Keratinocyte (primary cell): ENCODE measurements around the gene HDGFL1. TPM values are rescaled to one million over a fixed set of nuclear protein-coding genes. Genes with fewer than 3 reads are reported as not detected.

ENCODE experiments used
- DNase-seq: peaks from one replicate; pipeline ENCODE4 v3.0.0-alpha.2; 2011; ENCODE audit warnings: low read depth, missing footprints, low spot score
- FAIRE-seq: peaks from 2 replicates; lab custom pipeline; 2011; peaks lifted over from hg19 to GRCh38; lab: Jason Lieb, UNC
- H2AFZ ChIP-seq: 2 replicates; pipeline ENCODE4 v1.6.0; 2012; ENCODE audit warnings: low read length, control low read depth, inconsistent platforms; ENCODE audit not compliant: control insufficient read depth
- H3K27ac ChIP-seq: 2 replicates; pipeline ENCODE4 v1.5.1; 2011; ENCODE audit warnings: low read length; ENCODE audit not compliant: control insufficient read depth, insufficient read depth
- H3K27me3 ChIP-seq: 3 replicates; pipeline ENCODE4 v1.6.0; 2011; ENCODE audit warnings: low read length; ENCODE audit not compliant: control insufficient read depth, insufficient read depth; ENCODE audit errors: extremely low read depth
- H3K36me3 ChIP-seq, 2 experiments: 2 replicates in 1 of 2; 3 replicates in 1 of 2; pipeline ENCODE4 v1.5.1; 2011; ENCODE audit warnings: low read length in 2 of 2, mild to moderate bottlenecking in 1 of 2; ENCODE audit not compliant: control insufficient read depth in 2 of 2, insufficient read depth in 2 of 2; ENCODE audit errors: extremely low read depth in 1 of 2
- H3K4me1 ChIP-seq: 3 replicates; pipeline ENCODE4 v1.5.1; 2011; ENCODE audit warnings: low read length; ENCODE audit not compliant: control insufficient read depth, insufficient read depth; ENCODE audit errors: extremely low read depth
- H3K4me2 ChIP-seq: 3 replicates; pipeline ENCODE4 v1.6.0; 2011; ENCODE audit warnings: low read depth, low read length; ENCODE audit not compliant: control insufficient read depth, insufficient read depth; ENCODE audit errors: extremely low read depth
- H3K4me3 ChIP-seq, 3 experiments: fragments of 200-600 bp in 1 of 3; sonication (generic) in 1 of 3; 2 replicates in 2 of 3; 3 replicates in 1 of 3; pipeline ENCODE4 v1.5.1; 2011 to 2016; ENCODE audit warnings: low read length in 3 of 3, mild to moderate bottlenecking in 3 of 3, control low read depth in 2 of 3, inconsistent platforms in 1 of 3, low read depth in 1 of 3, mixed read lengths in 1 of 3, mixed run types in 1 of 3, moderate library complexity in 1 of 3; ENCODE audit not compliant: control insufficient read depth in 2 of 3, insufficient read depth in 2 of 3; ENCODE audit errors: extremely low read depth in 1 of 3
- H3K79me2 ChIP-seq: 2 replicates; pipeline ENCODE4 v1.6.0; 2012; ENCODE audit warnings: low read length; ENCODE audit not compliant: control insufficient read depth, insufficient read depth
- H3K9ac ChIP-seq: 3 replicates; pipeline ENCODE4 v1.6.0; 2011; ENCODE audit warnings: low read length; ENCODE audit not compliant: control insufficient read depth, insufficient read depth; ENCODE audit errors: extremely low read depth
- H3K9me1 ChIP-seq: 3 replicates; pipeline ENCODE4 v1.6.0; 2011; ENCODE audit warnings: low read length; ENCODE audit not compliant: control insufficient read depth, insufficient read depth; ENCODE audit errors: extremely low read depth
- H3K9me3 ChIP-seq: 2 replicates; pipeline ENCODE4 v1.5.1; 2012; ENCODE audit warnings: low read depth, low read length; ENCODE audit not compliant: control insufficient read depth
- H4K20me1 ChIP-seq: 3 replicates; pipeline ENCODE4 v1.6.0; 2011; ENCODE audit warnings: low read length; ENCODE audit not compliant: control insufficient read depth, insufficient read depth; ENCODE audit errors: extremely low read depth
- EZH2 ChIP-seq: IDR thresholded peaks from one replicate; pipeline ENCODE4 v1.6.1; 2012; ENCODE audit warnings: inconsistent platforms, mild to moderate bottlenecking, low read length, moderate library complexity
- dilution Hi-C: fragments of 300-500 bp; cut with MboI; formaldehyde crosslinking; loops from one replicate; pipeline ENCODE4 v1.7.0; 2020; ENCODE audit warnings: low sequenced_read_pairs; ENCODE audit not compliant: extremely low pct_ligation_motif_present
- polyA plus RNA-seq, 5 experiments: library from polyadenylated mRNA; depleted of rRNA in 3 of 5; stranded (reverse) in 3 of 5; stranded (forward) in 1 of 5; unstranded in 1 of 5; fragments of >200 nt; gene quantifications; 1 replicate in 1 of 5; 2 replicates in 3 of 5; 3 replicates in 1 of 5; pipeline versions ENCODE4 v1.2.1 to v1.2.3, GENCODE V29; 2011 to 2012; ENCODE audit warnings: missing spikeins in 2 of 5, low read depth in 1 of 5, low replicate concordance in 1 of 5
- TF ChIP-seq, protein P1 (sequence below), 3 experiments: IDR thresholded peaks in 1 of 3; conservative IDR thresholded peaks in 1 of 3; optimal IDR thresholded peaks in 1 of 3; 2 replicates in 2 of 3; 3 replicates in 1 of 3; pipeline versions ENCODE3 to v1.5.1; 2011; ENCODE audit warnings: low read length in 3 of 3, mild to moderate bottlenecking in 3 of 3, moderate library complexity in 2 of 3, control low read depth in 1 of 3, inconsistent platforms in 1 of 3; ENCODE audit not compliant: insufficient read depth in 2 of 3; ENCODE audit errors: extremely low read depth in 1 of 3

Gene HDGFL1
- polyA plus RNA-seq, 1 donor (not counting 4 experiments of a cell fraction or from before 2014, with no cell fraction given): not detected

DNA sequence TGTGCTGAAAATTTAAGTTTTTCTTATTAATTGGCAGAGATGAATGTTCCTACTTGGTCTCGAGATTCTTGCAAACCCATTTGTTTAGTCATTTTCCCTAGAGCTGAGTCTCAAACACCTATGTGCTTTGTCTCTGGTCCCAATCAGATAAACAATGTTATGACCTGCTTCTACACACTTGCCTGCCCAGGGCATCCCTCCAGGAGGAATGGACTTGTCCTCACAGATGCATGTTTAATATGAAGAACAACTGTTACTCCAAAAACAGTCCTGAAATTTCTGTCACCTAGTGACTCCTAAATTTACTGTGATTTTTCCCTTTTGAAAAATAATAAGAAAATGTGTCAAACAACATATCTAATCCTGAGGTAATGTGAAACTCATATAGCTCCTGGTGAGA is 43.7 kb downstream of the HDGFL1 start:
- FAIRE-seq (no peak), DNase-seq (no peak)
- Histone ChIP-seq H3K79me2 (no peaks in the 10 kb centered on the region), H3K27me3 (no peaks in the 10 kb centered on the region), H3K9ac (no peak overlapping the region), H3K27ac (no peak overlapping the region), H3K9me3 (no peaks in the 10 kb centered on the region), H3K4me3 (no peak overlapping the region), H3K36me3 (no peaks in the 10 kb centered on the region), H4K20me1 (no peaks in the 10 kb centered on the region), H3K9me1 (no peaks in the 10 kb centered on the region), H2AFZ (no peak overlapping the region), H3K4me1 (no peaks in the 10 kb centered on the region), H3K4me2 (no peak overlapping the region)
- dilution Hi-C loops: no loop called here
- TF ChIP-seq EZH2: no peak
- TF ChIP-seq, protein P1, sequence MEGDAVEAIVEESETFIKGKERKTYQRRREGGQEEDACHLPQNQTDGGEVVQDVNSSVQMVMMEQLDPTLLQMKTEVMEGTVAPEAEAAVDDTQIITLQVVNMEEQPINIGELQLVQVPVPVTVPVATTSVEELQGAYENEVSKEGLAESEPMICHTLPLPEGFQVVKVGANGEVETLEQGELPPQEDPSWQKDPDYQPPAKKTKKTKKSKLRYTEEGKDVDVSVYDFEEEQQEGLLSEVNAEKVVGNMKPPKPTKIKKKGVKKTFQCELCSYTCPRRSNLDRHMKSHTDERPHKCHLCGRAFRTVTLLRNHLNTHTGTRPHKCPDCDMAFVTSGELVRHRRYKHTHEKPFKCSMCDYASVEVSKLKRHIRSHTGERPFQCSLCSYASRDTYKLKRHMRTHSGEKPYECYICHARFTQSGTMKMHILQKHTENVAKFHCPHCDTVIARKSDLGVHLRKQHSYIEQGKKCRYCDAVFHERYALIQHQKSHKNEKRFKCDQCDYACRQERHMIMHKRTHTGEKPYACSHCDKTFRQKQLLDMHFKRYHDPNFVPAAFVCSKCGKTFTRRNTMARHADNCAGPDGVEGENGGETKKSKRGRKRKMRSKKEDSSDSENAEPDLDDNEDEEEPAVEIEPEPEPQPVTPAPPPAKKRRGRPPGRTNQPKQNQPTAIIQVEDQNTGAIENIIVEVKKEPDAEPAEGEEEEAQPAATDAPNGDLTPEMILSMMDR (optimal IDR thresholded peaks at IDR 0.05 in 1 of 3, IDR thresholded peaks at IDR 0.05 in 1 of 3, conservative IDR thresholded peaks at IDR 0.05 in 1 of 3; ENCODE audit: extremely low read depth in 1 of 3, insufficient read depth in 2 of 3, low read length in 3 of 3): no peak

DNA sequence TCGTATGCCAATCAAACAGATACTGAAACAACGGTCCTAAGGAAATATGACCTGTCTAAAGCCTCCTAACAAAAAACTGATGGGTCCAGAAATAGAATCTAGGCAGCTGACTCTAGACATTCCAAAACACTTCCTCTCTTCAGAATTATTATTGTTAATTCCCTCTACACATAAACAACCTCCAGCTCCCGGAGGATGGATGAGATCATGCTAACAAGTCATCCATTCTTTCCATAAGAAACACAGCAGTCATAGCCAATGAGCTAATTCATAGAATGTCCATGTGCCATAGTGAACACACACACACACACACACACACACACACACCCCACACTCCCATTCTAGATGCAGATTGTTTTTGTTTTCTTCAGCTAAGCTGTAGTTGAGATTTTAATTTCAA is 44.3 kb downstream of the HDGFL1 start:
- Histone ChIP-seq H4K20me1 (no peaks in the 10 kb centered on the region), H3K9ac (no peak overlapping the region), H3K9me1 (no peaks in the 10 kb centered on the region), H3K27ac (no peak overlapping the region), H3K9me3 (no peaks in the 10 kb centered on the region), H3K4me1 (no peaks in the 10 kb centered on the region), H3K79me2 (no peaks in the 10 kb centered on the region), H3K4me3 (no peak overlapping the region), H3K27me3 (no peaks in the 10 kb centered on the region), H3K4me2 (no peak overlapping the region), H2AFZ (no peak overlapping the region), H3K36me3 (no peaks in the 10 kb centered on the region)
- no peak for TF ChIP-seq EZH2
- TF ChIP-seq, protein P1 (optimal IDR thresholded peaks at IDR 0.05 in 1 of 3, IDR thresholded peaks at IDR 0.05 in 1 of 3, conservative IDR thresholded peaks at IDR 0.05 in 1 of 3; ENCODE audit: extremely low read depth in 1 of 3, insufficient read depth in 2 of 3, low read length in 3 of 3): no peak
- dilution Hi-C loops: no loop called here
- DNase-seq: no peak
- no peak for FAIRE-seq
